ENCODE measurements around the gene UBXN7.
"Not testable (repeated sequence)": the region's sequence is repeated elsewhere in the genome, so short reads cannot be mapped to it uniquely, and the experiment has no call there.

UBXN7 gene, protein sequence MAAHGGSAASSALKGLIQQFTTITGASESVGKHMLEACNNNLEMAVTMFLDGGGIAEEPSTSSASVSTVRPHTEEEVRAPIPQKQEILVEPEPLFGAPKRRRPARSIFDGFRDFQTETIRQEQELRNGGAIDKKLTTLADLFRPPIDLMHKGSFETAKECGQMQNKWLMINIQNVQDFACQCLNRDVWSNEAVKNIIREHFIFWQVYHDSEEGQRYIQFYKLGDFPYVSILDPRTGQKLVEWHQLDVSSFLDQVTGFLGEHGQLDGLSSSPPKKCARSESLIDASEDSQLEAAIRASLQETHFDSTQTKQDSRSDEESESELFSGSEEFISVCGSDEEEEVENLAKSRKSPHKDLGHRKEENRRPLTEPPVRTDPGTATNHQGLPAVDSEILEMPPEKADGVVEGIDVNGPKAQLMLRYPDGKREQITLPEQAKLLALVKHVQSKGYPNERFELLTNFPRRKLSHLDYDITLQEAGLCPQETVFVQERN

DNA sequence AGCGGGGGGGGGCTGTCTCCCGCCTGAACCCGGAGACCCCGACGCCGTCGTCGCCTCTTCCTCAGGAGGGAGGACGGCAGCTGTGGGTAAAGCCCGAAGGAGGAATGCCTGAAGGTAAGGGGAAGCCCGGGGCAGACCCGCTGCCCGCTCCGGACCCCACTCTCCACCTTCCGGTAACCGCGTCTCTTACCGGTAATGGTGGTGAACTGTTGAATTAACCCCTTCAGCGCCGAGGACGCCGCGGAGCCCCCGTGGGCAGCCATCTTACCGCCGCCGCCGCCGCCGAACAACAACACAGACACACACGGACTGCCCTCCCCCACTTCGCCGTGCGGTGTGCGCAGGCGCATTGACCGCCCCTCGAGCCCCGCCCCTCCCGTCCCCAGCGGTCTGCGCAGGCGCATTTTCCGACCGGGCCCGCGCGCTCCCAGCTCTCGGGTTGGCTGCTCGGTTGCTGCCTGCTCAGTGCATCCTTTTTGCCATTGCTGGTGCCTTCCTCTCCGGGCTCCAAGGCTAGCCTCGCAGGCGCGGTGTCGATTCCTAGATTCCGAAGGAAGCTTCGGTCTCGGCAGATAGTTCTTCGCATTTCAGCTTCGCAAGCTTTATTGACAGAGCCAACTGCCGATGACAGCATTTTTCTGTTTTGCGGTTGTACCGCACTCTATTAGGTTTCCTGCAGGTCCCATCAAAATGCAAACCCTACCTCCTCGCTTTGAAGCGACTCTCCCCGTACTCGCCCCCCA, at the start of gene UBXN7:
TSS of gene UBXN7 (minus strand) at position 291 of the 743 bp plus-strand sequence. CDS start at position 263, 28 bp downstream.
- peak; percentile 94 to 98 for DNase-seq (ENCODE audit: low read depth in 1 of 2, low spot score in 1 of 2)

DNA sequence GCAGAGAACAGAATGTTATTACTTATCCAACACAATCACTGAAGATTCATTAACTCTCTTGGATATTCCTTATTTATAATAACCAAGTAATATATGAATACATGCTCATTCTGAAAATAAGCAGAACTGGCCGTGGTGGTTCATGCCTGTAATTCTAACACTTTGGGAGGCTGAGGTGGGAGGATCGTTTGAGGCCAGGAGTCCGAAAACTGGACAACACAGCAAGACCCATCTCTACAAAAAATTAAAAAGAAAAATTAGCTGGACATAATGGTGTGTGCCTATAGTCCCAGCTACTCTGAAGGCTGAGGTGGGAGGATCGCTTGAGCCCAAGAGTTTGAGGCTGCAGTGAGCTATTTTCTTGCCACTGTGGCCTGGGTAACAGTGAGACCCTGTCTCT, 45.5 kb upstream of the UBXN7 start:
- no peak for DNase-seq (ENCODE audit: low read depth in 1 of 2, low spot score in 1 of 2)

GRCh38 chr3:196472286-196472685, 40.1 kb upstream of the UBXN7 start:
- no peak for DNase-seq (ENCODE audit: low read depth in 1 of 2, low spot score in 1 of 2)

DNA sequence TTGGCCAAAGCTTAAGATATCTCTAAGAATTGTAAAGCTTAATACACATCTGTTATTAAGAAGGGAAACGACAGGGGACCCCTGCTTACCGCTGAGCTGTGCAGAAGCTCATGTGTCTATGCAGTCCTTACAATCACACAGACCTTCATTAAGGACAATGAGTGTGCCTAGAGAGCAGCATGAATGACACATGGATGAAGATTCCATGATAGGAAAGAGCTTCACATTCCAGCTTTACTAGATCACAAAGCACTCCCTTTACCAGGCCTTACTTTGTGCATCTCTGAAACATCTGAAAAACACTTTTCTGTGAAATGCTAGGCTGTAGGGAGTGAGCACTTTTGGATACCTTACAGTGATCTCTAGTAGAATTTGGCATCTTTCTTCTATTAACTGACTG, 39.3 kb upstream of the UBXN7 start:
- no peak for DNase-seq (ENCODE audit: low read depth in 1 of 2, low spot score in 1 of 2)

- DNase-seq (ENCODE audit: low read depth in 1 of 2, low spot score in 1 of 2), result not testable (repeated sequence)
Observed at GRCh38 chr3:196470182-196470581, 38.0 kb upstream of the UBXN7 start.

DNA sequence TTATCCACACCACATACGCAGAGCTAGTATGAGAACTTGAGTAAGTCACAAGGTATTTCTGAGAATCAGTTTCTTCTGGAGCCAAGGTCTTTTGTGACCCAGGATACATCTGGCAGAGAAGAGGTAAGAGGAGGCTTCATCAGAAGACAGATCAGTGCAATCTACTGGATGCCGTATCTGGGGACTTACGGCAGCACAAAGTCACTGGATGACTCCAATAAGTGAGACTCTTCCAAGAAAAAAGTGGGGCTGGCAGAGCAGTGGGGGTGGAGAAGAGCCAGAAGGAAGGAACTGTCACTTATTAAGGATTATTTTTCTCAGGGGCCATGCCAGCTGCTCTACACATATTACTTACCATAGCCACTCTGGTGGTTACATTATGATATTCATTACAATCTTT, 31.6 kb upstream of the UBXN7 start:
- no peak for DNase-seq (ENCODE audit: low read depth in 1 of 2, low spot score in 1 of 2)

GRCh38 chr3:196463478-196463756, 31.2 kb upstream of the UBXN7 start:
- DNase-seq (ENCODE audit: low read depth in 1 of 2, low spot score in 1 of 2), result no peak

- DNase-seq (ENCODE audit: low read depth in 1 of 2, low spot score in 1 of 2), result not testable (repeated sequence)
Observed at GRCh38 chr3:196462680-196463477, 30.7 kb upstream of the UBXN7 start.

DNA sequence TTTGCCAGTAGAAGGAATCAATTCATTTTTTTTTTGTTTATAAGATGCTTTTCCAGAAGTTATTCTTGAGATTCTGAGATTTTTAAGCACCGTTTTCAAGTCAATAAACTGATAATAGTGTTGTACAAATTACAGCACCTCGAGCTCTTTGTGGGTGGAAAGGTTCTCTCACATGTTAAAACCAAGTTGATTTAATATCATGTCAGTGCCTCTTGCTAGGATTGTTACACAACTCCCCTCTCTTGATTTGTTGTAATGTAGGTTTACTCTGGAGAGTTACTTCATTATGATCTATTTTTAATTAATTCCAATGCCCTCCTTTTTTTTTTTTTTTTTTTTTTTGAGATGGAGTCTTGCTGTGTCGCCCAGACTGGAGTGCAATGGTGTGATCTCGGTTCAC, 25.8 kb upstream of the UBXN7 start:
- DNase-seq (ENCODE audit: low read depth in 1 of 2, low spot score in 1 of 2), result no peak

DNA sequence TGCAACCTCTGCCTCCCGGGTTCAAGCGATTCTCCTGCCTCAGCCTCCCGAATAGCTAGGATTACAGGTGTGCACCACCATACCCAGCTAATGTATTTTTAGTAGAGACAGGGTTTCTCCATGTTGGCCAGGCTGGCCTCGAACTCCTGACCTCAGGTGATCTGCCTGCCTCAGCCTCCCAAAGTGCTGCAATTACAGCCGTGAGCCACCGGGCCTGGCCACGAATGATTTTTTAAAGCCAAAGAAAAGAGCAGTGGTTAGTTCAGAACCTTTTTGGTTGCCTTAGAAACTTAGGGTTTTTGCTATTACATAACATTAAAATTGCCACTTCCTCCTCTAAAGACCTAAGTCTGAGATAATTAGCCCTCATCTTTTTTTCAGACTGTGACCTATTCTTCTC, 25.2 kb upstream of the UBXN7 start:
- not testable (repeated sequence) for DNase-seq (ENCODE audit: low read depth in 1 of 2, low spot score in 1 of 2)

DNA sequence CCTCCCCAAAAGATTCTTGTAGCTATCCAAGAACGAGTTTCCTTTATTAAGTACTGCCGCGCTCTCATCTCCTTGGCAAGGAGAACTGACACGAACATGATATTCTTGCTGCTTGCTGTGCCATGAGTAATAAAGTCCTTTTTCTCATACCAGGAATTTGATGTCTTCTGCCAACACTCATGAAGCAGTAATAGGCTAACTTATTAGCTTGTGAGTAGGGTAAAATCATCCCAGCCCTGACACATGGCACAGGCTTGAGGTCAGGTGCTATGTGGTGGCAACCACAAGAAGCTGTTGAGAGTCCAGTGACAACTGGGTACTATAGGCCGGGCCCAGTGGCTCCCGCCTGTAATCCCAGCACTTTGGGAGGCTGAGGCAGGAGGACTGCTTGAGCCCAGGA, 22.7 kb upstream of the UBXN7 start:
- DNase-seq (ENCODE audit: low read depth in 1 of 2, low spot score in 1 of 2), result no peak

DNA sequence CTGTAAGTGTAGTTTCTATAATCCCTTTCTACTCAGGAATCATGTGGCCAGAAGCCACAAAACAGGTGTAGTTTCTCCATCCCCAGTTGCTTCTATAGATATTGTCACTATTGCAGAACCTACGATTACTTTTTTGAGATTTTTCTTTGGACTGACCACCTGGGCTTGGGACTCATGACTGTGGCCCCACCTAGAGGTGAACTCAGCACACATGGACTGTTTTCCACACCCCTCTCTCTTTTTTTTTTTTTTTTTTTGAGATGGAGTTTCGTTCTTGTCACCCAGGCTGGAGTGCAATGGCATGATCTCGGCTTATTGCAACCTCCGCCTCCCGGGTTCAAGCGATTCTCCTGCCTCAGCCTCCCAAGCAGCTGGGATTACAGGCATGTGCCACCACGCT, 13.2 kb upstream of the UBXN7 start:
- not testable (repeated sequence) for DNase-seq (ENCODE audit: low read depth in 1 of 2, low spot score in 1 of 2)

- DNase-seq (ENCODE audit: low read depth in 1 of 2, low spot score in 1 of 2), result no peak
Observed at GRCh38 chr3:196444500-196444894, 12.3 kb upstream of the UBXN7 start.

DNA sequence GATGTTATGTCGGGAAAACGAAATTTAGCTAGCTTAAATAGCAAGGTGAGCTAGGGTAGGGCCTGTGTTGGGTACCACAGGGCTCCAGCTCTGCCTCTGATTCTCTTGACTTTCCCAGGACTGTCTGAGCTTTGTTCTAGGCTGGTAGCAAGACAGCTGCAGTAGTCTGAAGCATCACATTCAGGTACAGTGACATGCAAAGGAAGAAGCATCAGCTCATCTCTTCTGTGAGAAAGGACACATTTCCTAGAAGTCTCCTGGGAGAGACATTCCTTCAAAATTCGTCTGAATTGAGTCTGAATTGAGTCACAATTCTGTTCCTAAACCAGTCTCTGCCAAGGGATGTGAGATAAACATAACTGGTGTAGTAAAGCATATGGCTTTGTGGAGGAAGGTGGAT, 8.5 kb upstream of the UBXN7 start:
- DNase-seq (ENCODE audit: low read depth in 1 of 2, low spot score in 1 of 2), result no peak

GRCh38 chr3:196440041-196440537, 7.9 kb upstream of the UBXN7 start:
- DNase-seq (ENCODE audit: low read depth in 1 of 2, low spot score in 1 of 2), result no peak

GRCh38 chr3:196431181-196432136, 768 bp downstream of the UBXN7 start:
- DNase-seq (ENCODE audit: low read depth in 1 of 2, low spot score in 1 of 2), result peak in 1 of 2 donors; percentile 3

- no peak for DNase-seq (ENCODE audit: low read depth in 1 of 2, low spot score in 1 of 2)
Observed at GRCh38 chr3:196428041-196428440, 4.2 kb downstream of the UBXN7 start.

DNA sequence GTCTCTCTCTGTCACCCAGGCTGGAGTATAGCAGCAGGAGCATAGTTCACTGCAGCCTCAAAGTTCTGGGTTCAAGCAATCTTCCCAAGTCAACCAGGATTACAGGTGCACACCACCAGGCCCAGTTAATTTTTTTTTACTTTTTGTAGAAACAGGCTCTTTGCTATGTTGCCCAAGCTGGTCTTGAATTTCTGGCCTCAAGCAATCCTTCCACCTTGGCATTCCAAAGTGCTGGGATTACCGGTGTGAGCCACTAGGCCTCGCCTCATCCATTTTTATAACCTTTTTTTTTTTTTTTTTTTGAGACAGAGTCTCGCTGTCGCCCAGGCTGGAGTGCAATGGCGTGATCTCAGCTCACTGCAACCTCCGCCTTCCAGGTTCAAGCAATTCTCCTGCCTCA, 7.8 kb downstream of the UBXN7 start:
- not testable (repeated sequence) for DNase-seq (ENCODE audit: low read depth in 1 of 2, low spot score in 1 of 2)

DNA sequence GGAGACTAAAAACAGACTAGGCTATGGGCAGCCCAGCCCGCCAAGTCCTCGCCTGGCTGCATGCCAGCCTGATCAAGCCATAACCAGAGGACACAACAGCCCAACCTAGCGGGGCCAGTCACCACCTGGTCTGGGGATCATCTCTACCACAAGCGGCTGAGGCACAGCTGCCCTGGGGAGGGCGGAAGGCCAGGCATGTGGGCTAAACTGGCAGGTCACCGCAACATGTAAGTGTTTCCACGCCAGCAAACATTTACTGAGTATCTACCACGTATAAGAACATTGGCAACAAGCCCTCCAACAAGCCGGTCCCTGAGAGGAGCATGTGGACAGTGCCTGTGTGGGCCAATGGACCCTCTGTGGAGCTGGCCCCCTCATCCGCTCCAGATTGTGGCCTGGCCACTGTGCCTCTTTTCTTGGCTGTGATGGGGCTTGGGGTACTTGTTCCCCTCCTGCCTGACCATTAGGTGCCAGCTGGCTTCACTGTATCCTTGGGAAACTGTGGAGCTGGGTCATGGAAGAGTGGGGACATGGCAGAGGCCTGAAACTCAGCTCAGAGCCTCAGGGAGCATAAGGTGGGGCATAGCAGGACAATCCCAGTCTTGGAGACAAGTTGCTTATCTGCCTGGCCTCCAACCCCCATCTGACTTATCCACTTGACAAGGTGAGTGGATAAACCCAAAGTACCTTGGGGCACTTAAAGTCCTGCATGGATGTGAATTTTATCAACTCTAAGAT, 9.0 kb downstream of the UBXN7 start:
- DNase-seq (ENCODE audit: low read depth in 1 of 2, low spot score in 1 of 2), result no peak

DNA sequence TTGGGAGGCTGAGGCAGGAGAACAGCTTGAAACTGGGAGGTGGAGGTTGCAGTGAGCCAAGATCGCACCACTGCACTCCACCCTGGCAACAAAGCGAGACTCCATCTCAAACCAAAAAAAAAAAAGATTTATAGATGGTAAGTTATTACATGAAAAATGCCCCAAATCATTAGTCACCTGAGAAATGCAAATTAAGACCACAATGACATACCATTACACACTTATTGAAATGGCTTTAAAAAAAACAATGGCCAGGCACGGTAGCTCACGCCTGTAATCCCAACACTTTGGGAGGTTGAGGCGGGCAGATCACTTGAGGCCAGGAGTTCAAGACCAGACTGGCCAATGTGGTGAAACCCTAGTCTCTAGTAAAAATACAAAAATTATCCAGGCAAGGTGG, 10.6 kb downstream of the UBXN7 start:
- not testable (repeated sequence) for DNase-seq (ENCODE audit: low read depth in 1 of 2, low spot score in 1 of 2)
